ENCODE measurements around the gene EMSY.

The EMSY gene

GRCh38 chr11:76597533-76598425 is 153.0 kb downstream of the EMSY start:
- DNase-seq, result no peak

GRCh38 chr11:76598426-76598839 is 153.6 kb downstream of the EMSY start:
- DNase-seq, result peak; percentile 38

DNA sequence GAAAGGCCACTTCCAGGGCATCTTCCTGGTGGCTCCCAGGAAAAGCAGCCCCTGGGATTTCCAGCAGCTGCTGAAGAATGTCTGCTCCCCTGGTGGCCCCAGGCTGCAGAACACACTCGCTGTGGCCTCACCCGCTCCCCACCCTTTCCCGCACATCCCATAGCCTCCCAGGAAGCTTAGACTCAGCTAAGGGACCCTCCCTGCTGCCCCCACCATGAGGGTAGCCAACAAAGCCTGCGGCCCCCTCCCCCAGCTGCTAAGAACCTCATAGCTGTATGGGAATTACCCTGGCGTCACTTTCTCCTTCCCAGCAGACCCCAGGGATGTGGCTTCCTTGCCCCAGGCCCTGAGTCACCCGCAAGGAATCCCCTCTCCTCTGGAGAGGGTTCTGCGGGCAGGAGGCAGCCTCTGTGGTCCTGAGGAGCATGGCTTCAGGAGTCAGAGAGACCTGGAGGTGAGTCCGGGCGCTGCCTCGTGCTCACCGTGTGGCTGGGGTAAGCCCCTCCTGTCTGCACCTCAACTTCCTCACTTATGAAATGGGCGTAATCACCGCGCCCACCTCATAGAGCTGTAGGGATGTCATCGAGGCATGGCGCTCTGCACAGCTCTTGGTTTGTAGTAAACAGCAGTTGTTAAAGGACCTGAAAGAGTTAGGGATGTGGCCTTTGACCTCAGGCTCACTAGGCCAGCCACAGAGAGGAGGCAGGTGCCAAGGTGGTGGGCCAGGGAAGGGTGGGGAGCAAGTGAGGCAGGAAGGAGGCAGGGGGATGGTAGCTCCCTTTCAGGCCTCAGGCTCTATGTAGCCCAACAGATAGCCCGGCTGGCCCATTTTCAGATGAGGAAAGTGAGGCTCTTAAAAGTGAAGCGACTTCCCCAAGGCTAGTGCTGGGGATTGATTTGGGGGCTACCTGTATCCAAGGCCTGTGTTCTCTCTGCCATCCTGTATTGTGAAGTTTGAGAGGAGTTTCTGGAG is 154.5 kb downstream of the EMSY start:
- no peak for DNase-seq

- no peak for DNase-seq
Observed at GRCh38 chr11:76600124-76600655, 155.4 kb downstream of the EMSY start.

DNA sequence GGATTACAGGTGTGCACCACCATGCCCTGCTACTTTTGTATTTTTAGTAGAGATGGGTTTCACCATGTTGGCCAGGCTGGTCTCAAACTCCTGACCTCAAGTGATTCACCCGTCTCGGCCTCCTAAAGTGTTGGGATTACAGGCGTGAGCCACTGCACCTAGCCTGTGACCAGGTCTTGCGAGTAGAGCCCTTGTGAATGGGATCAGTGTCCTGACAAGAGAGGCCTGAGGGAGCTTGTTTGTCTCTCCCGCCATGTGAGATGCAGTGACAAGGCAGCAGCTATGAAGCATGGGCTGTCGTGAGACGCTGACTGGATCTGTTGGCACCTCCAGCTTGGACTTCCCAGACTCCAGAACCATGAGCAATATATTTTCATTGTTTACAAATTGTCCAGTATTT is 156.5 kb downstream of the EMSY start:
- no peak for DNase-seq

GRCh38 chr11:76601724-76602123 is 156.9 kb downstream of the EMSY start:
- DNase-seq, result no peak

DNA sequence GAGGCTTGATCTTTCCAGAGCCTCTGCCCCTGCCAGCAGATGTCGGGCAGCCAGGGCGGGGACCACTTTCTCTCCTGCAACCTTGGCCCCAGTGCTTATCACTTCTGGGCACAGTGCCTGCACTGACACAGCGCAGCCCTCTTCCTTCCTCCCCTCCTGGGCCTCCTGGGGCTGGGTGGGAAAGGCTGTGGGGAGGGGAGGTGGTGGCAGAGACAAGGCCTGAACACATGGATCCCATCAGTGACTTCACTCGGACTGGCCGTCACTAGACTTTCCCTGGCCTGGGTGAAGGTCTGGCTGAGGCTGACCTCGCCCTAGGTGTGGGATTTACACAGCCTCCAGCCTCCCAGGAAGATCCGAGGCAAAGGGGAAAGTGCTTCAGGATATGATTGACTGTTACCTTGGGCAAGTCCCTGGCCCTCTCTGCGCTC is 157.6 kb downstream of the EMSY start:
- DNase-seq, result no peak

All from activated CD4-positive, alpha-beta T cell treated with anti-CD3 and anti-CD28 coated beads, Interleukin-2, Interleukin-6, amounts not matched to agents 100 ng/mL and 50 ng/mL, durations not matched to agents 16 hours and 8 hours (primary cell).